ENCODE measurements around the gene PJA1. TPM values are rescaled to one million over a fixed set of nuclear protein-coding genes. Genes with fewer than 3 reads are reported as not detected.

The PJA1 gene
- total RNA-seq, 2 donors from 2014 or later, result 9.3 to 9.8 TPM

DNA sequence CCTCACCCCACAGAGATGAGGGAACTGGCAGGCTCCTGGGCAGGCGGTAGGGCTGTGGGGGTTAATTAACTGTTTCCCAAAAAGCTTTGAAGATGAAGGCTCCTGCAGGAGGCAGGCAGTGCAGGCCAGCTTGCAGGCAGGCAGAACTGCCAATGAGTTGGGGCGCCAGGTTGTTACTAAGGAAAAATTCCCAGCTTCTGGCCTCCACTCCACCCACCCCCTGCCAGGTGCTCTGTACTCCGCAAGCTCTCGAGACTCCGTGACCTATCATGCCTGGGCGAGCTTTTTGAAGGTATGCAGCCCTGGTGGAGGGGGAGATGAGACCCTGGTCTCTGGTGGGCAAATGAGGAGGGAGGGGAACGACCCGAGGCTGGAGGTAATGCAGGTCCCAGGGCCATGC is 41.8 kb downstream of the PJA1 start:
- no peak for TF ChIP-seq CTCF (IDR thresholded peaks at IDR 0.05)
- intact Hi-C loops (cut with DNase I), result no loop called here

GRCh38 chrX:69121321-69122000 is 43.8 kb downstream of the PJA1 start:
- H3K9ac ChIP-seq (ENCODE audit: low read depth in 2 of 2, low read length in 2 of 2), result no peak overlapping the region
- intact Hi-C loops (cut with DNase I), result no loop called here
- H3K27ac ChIP-seq, result no peak overlapping the region
- H3K4me1 ChIP-seq, result no peaks in the 10 kb centered on the region
- H3K36me3 ChIP-seq, result no peaks in the 10 kb centered on the region
- no peaks in the 10 kb centered on the region for H3K27me3 ChIP-seq
- DNase-seq, result no peak
- no peaks in the 10 kb centered on the region for H3K9me3 ChIP-seq
- no peak for TF ChIP-seq CTCF (IDR thresholded peaks at IDR 0.05)
- no peak overlapping the region for H3K4me3 ChIP-seq

More for the DNA sequence above, 41.8 kb downstream of the PJA1 start:
- no peaks in the 10 kb centered on the region for H3K9me3 ChIP-seq
- H3K9ac ChIP-seq (ENCODE audit: low read depth in 2 of 2, low read length in 2 of 2), result no peak overlapping the region
- no peak for DNase-seq
- no peaks in the 10 kb centered on the region for H3K4me1 ChIP-seq
- no peaks in the 10 kb centered on the region for H3K36me3 ChIP-seq
- peaks cover 3% of the 10 kb centered on the region for H3K27me3 ChIP-seq
- H3K4me3 ChIP-seq, result no peak overlapping the region
- no peak overlapping the region for H3K27ac ChIP-seq

DNA sequence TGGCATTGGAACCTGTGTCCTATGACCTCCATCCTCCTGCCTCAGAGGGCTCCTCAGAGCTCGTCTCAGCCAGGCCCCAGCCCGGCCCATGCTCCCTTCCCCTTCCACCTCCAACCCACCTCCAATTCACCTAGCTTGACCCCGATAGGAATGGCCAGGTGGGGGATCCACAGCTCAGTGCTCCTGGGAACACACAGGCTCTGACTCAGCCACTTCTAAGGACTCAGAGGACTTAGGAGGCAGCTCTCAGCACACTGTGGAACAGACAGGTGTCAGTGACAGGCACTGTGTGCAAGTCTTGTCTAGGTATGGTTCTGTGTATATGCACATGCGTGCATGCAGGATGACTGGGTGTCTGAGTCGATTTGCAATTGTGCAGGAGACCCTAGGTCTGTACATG is 44.8 kb downstream of the PJA1 start:
- no peaks in the 10 kb centered on the region for H3K9me3 ChIP-seq
- no peak for TF ChIP-seq CTCF (IDR thresholded peaks at IDR 0.05)
- no peak for DNase-seq
- no peaks in the 10 kb centered on the region for H3K4me1 ChIP-seq
- no peak overlapping the region for H3K4me3 ChIP-seq
- no peak overlapping the region for H3K27ac ChIP-seq
- H3K27me3 ChIP-seq, result no peaks in the 10 kb centered on the region
- intact Hi-C loops (cut with DNase I), result no loop called here
- H3K36me3 ChIP-seq, result no peaks in the 10 kb centered on the region
- no peak overlapping the region for H3K9ac ChIP-seq (ENCODE audit: low read depth in 2 of 2, low read length in 2 of 2)

DNA sequence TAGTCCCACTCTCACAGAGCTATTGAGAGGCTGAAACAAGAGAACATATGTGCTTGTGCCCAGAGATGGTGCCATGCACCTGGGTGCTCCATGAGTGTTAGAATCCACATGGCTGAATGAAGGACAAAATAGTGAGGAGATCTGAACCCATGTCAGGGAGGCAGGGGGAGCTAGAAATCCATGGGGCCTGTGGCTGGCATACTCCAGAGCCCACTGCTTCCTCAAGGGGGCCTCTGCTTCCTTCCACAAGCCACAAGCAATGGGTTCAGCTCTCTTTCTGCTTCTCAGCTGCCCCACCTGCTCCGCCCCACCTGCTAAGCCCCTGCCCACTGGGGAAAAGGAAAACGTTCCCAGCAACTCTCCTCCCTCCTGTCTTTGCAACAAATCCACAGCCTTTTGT is 46.1 kb downstream of the PJA1 start:
- Histone ChIP-seq H3K27ac (no peak overlapping the region), H3K36me3 (no peaks in the 10 kb centered on the region), H3K9ac (ENCODE audit: low read depth in 2 of 2, low read length in 2 of 2) (no peak overlapping the region), H3K4me1 (no peaks in the 10 kb centered on the region), H3K9me3 (no peaks in the 10 kb centered on the region), H3K27me3 (no peaks in the 10 kb centered on the region), H3K4me3 (no peak overlapping the region)
- no peak for DNase-seq
- no peak for TF ChIP-seq CTCF (IDR thresholded peaks at IDR 0.05)
- intact Hi-C loops (cut with DNase I), result no loop called here

DNA sequence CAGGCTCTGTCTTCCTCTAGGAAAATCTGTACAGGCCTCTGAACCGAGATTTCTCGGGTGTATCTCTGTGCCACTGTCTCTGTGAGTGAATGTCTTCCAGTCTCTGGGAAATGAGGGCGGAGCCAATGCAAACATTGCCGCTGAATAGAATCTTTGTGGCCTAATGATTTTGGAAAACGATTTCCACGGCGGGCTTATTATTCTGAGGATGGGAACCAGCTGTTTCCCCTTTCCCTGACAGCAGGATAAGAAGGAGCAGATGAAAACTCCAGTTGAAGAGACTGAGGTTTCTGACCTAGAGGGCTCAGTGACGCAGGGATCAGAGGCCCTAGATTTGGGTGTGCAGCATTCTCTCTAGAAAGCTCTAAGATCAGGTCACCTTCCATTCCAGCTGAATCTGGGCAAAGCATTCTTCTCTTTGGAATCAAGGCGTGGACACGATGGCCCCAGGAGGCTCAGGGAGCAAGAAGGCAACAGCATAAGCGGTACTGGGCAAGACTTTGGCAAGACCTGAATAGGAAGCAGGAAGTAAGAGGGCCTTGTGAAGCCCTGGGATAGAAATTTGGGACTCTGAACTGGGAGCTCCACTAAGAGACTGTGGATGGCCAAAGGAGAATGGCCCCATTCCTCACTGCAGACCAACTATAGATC is 47.3 kb downstream of the PJA1 start:
- Histone ChIP-seq H3K9ac (ENCODE audit: low read depth in 2 of 2, low read length in 2 of 2) (no peak overlapping the region), H3K36me3 (no peaks in the 10 kb centered on the region), H3K4me3 (no peak overlapping the region), H3K4me1 (no peaks in the 10 kb centered on the region), H3K27me3 (no peaks in the 10 kb centered on the region), H3K27ac (no peak overlapping the region), H3K9me3 (no peaks in the 10 kb centered on the region)
- no peak for DNase-seq
- TF ChIP-seq CTCF (IDR thresholded peaks at IDR 0.05), result no peak
- intact Hi-C loops (cut with DNase I), result no loop called here

Measured in colonic mucosa (tissue), 4 donors.